RCC 7860 (cell line): ENCODE measurements around the gene KCNK18.

Experiments
- DNase-seq: peaks from one replicate; pipeline ENCODE4 v3.0.0-alpha.2; 2015; ENCODE audit warnings: low spot score
- FAIRE-seq: peaks from 2 replicates; lab custom pipeline; 2012; peaks lifted over from hg19 to GRCh38; lab: Jason Lieb, UNC

The KCNK18 gene

GRCh38 chr10:117197189-117197588 lies at the start of gene KCNK18:
TSS of gene KCNK18 (plus strand) at chr10:117197489. CDS start at chr10:117197489, 0 bp downstream.
- FAIRE-seq: no peak
- DNase-seq: no peak

- no peak for DNase-seq
- no peak for FAIRE-seq
Measured at GRCh38 chr10:117148284-117148683, 49.0 kb upstream of the KCNK18 start.

GRCh38 chr10:117152668-117153067 lies 44.6 kb upstream of the KCNK18 start:
- DNase-seq: no peak
- FAIRE-seq: no peak

- FAIRE-seq (no peak), DNase-seq (no peak)
Measured at GRCh38 chr10:117158297-117158696, 39.0 kb upstream of the KCNK18 start.

- DNase-seq (no peak), FAIRE-seq (no peak)
Measured at GRCh38 chr10:117159390-117159789, 37.9 kb upstream of the KCNK18 start.

- FAIRE-seq (no peak), DNase-seq (no peak)
Measured at GRCh38 chr10:117160567-117160966, 36.7 kb upstream of the KCNK18 start.

GRCh38 chr10:117161386-117162033 lies 35.8 kb upstream of the KCNK18 start:
- DNase-seq: no peak

GRCh38 chr10:117162093-117163060 lies 34.9 kb upstream of the KCNK18 start:
- FAIRE-seq: no peak
- no peak for DNase-seq

More at GRCh38 chr10:117161386-117162033, 35.8 kb upstream of the KCNK18 start:
- FAIRE-seq: no peak

- DNase-seq: no peak
- FAIRE-seq: no peak
Measured at GRCh38 chr10:117163061-117163953, 34.0 kb upstream of the KCNK18 start.

GRCh38 chr10:117163954-117164548 lies 33.2 kb upstream of the KCNK18 start:
- no peak for DNase-seq
- FAIRE-seq: no peak

- FAIRE-seq (no peak), DNase-seq (no peak)
Measured at GRCh38 chr10:117164592-117165537, 32.4 kb upstream of the KCNK18 start.

GRCh38 chr10:117165538-117166417 lies 31.5 kb upstream of the KCNK18 start:
- DNase-seq: no peak
- no peak for FAIRE-seq

- no peak for FAIRE-seq
Measured at GRCh38 chr10:117166418-117167345, 30.6 kb upstream of the KCNK18 start.

GRCh38 chr10:117167346-117167788 lies 29.9 kb upstream of the KCNK18 start:
- DNase-seq: no peak
- no peak for FAIRE-seq

More at GRCh38 chr10:117166418-117167345, 30.6 kb upstream of the KCNK18 start:
- DNase-seq: no peak

- DNase-seq (no peak), FAIRE-seq (no peak)
Measured at GRCh38 chr10:117167789-117168674, 29.3 kb upstream of the KCNK18 start.

- no peak for FAIRE-seq
Measured at GRCh38 chr10:117168729-117169128, 28.6 kb upstream of the KCNK18 start.

More at GRCh38 chr10:117168729-117169128, 28.6 kb upstream of the KCNK18 start:
- DNase-seq: no peak
